Right lobe of liver (tissue), 4 donors: ENCODE results near the gene EHHADH.

ENCODE experiments used
- CTCF ChIP-seq, 4 donors: fragments of 200-600 bp in 3 of 4; fragments of 450-650 bp in 1 of 4; IDR thresholded peaks; one replicate each; pipeline versions ENCODE4 v1.5.1 to v1.8.0; 2016 to 2022; ENCODE audit warnings: antibody characterized with exemption in 4 of 4, mild to moderate bottlenecking in 2 of 4
- POLR2A ChIP-seq: fragments of 450-650 bp; IDR thresholded peaks from one replicate; pipeline ENCODE4 v1.6.1; 2017; ENCODE audit warnings: antibody characterized with exemption, mild to moderate bottlenecking
- donor health status: DM: no; HTN: no; CAD: no.
- donor health status: DM: no; HTN: no; CAD: no.
- donor health status: DM: no; HTN: yes; CAD: no.

GRCh38 chr3:185215873-185216606, 37.8 kb downstream of the EHHADH start:
- TF ChIP-seq POLR2A = no peak
- TF ChIP-seq CTCF (IDR thresholded peaks at IDR 0.05) = peak; percentile 41 to 62 (median 45)
